Motor neuron (in vitro differentiated cells): Measurements from ENCODE around the gene CFAP54. TPM values are rescaled to one million over a fixed set of nuclear protein-coding genes. Genes with fewer than 3 reads are reported as not detected.
"Not testable (repeated sequence)": the region's sequence is repeated elsewhere in the genome, so short reads cannot be mapped to it uniquely, and the experiment has no call there.

ENCODE experiments used
- ATAC-seq, 8 experiments: fragments of 200-7000 bp; cut with Tn5 transposase; replicated peaks in 6 of 8; 2 replicates each; pipeline ENCODE4 v1.8.0; 2021; ENCODE audit warnings: mild to moderate bottlenecking in 8 of 8, moderate library complexity in 8 of 8
- H3K27ac ChIP-seq, 2 donors: fragments of 250-450 bp; sonication (Bioruptor Pico); 2 replicates each; pipeline ENCODE4 v1.9.0; 2021; ENCODE audit warnings: antibody characterized with exemption in 2 of 2, mild to moderate bottlenecking in 2 of 2, moderate library complexity in 1 of 2
- H3K4me1 ChIP-seq, 2 donors: fragments of 250-450 bp; sonication (Bioruptor Pico); replicated peaks in 1 of 2; 2 replicates each; pipeline ENCODE4 v1.6.1; 2021; ENCODE audit warnings: antibody characterized with exemption in 2 of 2, mild to moderate bottlenecking in 2 of 2, moderate library complexity in 1 of 2
- H3K4me3 ChIP-seq, 5 donors: fragments of 250-450 bp; sonication (Bioruptor Pico); 2 replicates each; pipeline ENCODE4 v1.9.0; 2021; ENCODE audit warnings: antibody characterized with exemption in 5 of 5, mild to moderate bottlenecking in 5 of 5, moderate library complexity in 4 of 5
- WGBS, 10 experiments: fragments of 450-650 bp; shearing (Covaris generic); methylation state at CpG; one replicate each; pipeline ENCODE4 v1.0.0; 2022; 5-methylcytosine and 5-hydroxymethylcytosine counted together
- in situ Hi-C, 9 experiments: fragments of 400-800 bp; cut with MboI; loops; one replicate each; pipeline ENCODE4 v1.15.0; 2021; ENCODE audit warnings: low sequenced_read_pairs in 9 of 9, low pct_unique_long_range_greater_than_20kb in 2 of 9; ENCODE audit not compliant: unreplicated experiment in 9 of 9
- total RNA-seq, 8 experiments: library from RNA; unstranded; fragments of 300-600 nt; gene quantifications; 2 replicates each; pipeline versions ENCODE4 v1.2.3 to v1.2.4, GENCODE V29; 2022

CFAP54 gene
- total RNA-seq, 8 experiments from 2014 or later: 0.46 to 23.9 (median 1.5) TPM

DNA sequence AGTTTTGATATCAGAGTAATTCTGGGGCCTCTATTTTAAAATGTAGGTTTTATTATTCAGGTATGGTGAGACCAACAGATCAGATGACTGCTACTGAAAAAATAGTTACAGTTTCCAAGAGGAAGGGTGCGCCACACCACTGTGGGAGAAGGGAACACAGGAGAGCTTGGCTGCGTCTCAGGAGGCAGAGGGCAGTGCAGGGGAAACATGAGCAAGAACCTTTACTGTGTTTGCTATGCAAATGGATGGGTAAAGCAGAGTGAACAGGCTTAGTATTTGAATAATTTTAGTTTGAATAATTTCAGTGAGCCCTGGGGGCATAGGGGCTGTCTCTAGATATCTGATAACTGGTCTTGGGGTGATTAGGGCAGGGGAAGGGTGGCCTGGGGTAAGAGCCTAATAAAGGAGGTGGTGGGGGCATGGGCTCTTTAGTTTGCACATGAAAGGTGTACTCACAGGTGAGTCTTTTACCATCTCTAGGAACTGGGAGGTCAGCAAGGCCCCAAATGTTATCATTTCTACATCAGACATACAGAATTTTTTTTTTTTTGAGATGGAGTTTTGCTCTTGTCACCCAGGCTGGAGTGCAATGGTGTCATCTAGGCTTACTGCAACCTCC is 220.9 kb downstream of the CFAP54 start:
- peak in 4 of 8 experiments; percentile 76 to 100 (median 90) for ATAC-seq
- H3K4me1 ChIP-seq: no peaks in the 10 kb centered on the region
- in situ Hi-C loops: no loop called here
- 0 to 95% (median 69%) methylated on average over 1 to 2 of the region's 2 CpGs; no CpG with 5 or more reads in 3 of the 10 experiments for WGBS, 10 experiments
- H3K4me3 ChIP-seq: no peak overlapping the region
- no peak overlapping the region for H3K27ac ChIP-seq

DNA sequence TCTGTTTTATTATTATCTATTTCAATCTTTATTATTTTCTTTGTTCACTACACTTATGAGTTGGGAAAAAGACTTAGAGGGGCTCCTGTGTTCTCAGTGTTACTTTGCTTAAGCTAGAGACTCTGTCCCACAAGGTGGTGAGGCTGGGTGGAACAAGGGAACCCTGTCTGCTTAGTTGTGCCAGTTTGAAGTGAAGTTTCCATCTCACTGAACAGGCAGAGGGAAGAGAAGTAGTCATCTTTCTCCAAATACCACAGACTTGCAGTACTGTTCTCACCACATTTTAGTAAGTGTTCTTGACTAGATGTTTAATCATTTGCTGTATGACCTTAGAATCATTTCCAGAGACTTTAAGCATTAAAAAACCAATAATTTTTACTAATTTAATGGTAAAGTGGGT is 222.0 kb downstream of the CFAP54 start:
- no peak for ATAC-seq
- H3K27ac ChIP-seq: no peak overlapping the region
- H3K4me1 ChIP-seq: no peaks in the 10 kb centered on the region
- in situ Hi-C loops: no loop called here
- no peak overlapping the region for H3K4me3 ChIP-seq

GRCh38 chr12:96714199-96714598 is 224.8 kb downstream of the CFAP54 start:
- Histone ChIP-seq H3K4me1 (no peaks in the 10 kb centered on the region), H3K4me3 (no peak overlapping the region), H3K27ac (no peak overlapping the region)
- ATAC-seq: no peak
- in situ Hi-C loops: no loop called here
- WGBS, 10 experiments: 19 to 100% (median 70%) methylated on average over 2 to 3 of the region's 3 CpGs; no CpG with 5 or more reads in 1 of the 10 experiments

- Histone ChIP-seq H3K27ac (no peak overlapping the region), H3K4me3 (no peak overlapping the region), H3K4me1 (no peaks in the 10 kb centered on the region)
- WGBS, 10 experiments: 0 to 100% (median 56%) methylated on average over 1 to 5 of the region's 5 CpGs; no CpG with 5 or more reads in 1 of the 10 experiments
- in situ Hi-C loops: no loop called here
- ATAC-seq: peak in 5 of 8 experiments; percentile 52 to 86 (median 79)
These were observed 230.4 kb downstream of the CFAP54 start for GRCh38 chr12:96719660-96720362.

DNA sequence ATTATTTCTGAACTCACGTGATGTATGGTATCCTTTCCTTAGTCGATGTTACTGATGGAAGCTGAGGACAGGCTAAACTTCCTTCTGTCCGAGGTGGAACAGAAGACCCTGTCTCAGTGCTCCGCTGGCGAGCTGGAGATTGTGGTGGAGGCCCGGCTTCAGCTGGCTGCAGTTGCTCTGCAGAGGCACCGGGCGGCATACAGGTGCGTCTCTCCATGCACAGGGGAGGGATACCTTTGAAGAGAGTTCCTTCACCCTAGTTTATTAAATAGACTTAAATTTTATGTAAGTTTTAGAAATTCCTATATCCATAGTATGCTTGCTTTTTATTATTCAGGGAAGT is 231.0 kb downstream of the CFAP54 start:
- in situ Hi-C loops: no loop called here
- ATAC-seq: peak in 5 of 8 experiments; percentile 18 to 83 (median 48)
- H3K4me1 ChIP-seq: no peaks in the 10 kb centered on the region
- H3K27ac ChIP-seq: no peak overlapping the region
- no peak overlapping the region for H3K4me3 ChIP-seq
- 50 to 86% (median 75%) methylated on average over 1 to 8 of the region's 9 CpGs; no CpG with 5 or more reads in 1 of the 10 experiments for WGBS, 10 experiments

GRCh38 chr12:96729466-96729865 is 240.1 kb downstream of the CFAP54 start:
- H3K27ac ChIP-seq, ATAC-seq, H3K4me3 ChIP-seq, H3K4me1 ChIP-seq, in situ Hi-C loops: not testable (repeated sequence)
- no CpG with 5 or more reads among the region's 23 CpGs for WGBS, 10 experiments

GRCh38 chr12:96729886-96730285 is 240.5 kb downstream of the CFAP54 start:
- H3K4me1 ChIP-seq: no peaks in the 10 kb centered on the region
- 71 to 100% (median 100%) methylated on average over 2 of the region's 2 CpGs; no CpG with 5 or more reads in 7 of the 10 experiments for WGBS, 10 experiments
- ATAC-seq: no peak
- H3K4me3 ChIP-seq: no peak overlapping the region
- in situ Hi-C loops: no loop called here
- no peak overlapping the region for H3K27ac ChIP-seq

GRCh38 chr12:96743606-96744005 is 254.2 kb downstream of the CFAP54 start:
- no peak overlapping the region for H3K27ac ChIP-seq
- H3K4me3 ChIP-seq: no peak overlapping the region
- in situ Hi-C loops: no loop called here
- H3K4me1 ChIP-seq: peaks cover 0 to 3% of the 10 kb centered on the region in 2 donors
- ATAC-seq: peak in 2 of 8 experiments; percentile 18 to 33
- WGBS, 10 experiments: 0 to 93% (median 79%) methylated on average over 2 to 4 of the region's 4 CpGs

DNA sequence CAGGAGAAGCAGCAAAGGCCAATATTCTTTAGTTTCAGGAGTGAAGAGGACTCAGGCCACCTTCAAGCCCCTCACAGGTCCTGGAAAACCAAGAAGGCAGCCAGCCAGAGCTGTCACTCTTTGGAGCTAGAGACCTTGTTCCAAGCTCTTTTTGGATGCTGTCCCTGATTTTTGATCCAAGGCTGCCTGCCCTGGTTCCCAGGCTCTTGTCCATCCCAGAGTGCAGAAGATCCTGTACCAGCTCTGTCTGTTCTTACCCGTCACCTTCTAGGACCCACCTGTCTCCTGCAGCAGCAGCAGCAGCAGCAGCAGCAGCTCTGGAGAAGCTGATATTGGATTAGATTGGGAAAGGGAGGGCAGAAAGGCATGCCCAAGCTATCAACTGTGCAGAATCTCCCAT is 260.6 kb downstream of the CFAP54 start:
- ATAC-seq: peak in 1 of 8 experiments; percentile 66
- Histone ChIP-seq H3K4me3 (no peak overlapping the region), H3K27ac (no peak overlapping the region), H3K4me1 (no peaks in the 10 kb centered on the region)
- in situ Hi-C loops: loop anchor here in 1 of 9 experiments (25.0 kb wide), 1 partner anchor 212 kb away; no protein-coding TSS in a partner anchor
- 0 to 100% (median 68%) methylated on average over 1 of the region's 1 CpG; no CpG with 5 or more reads in 2 of the 10 experiments for WGBS, 10 experiments

DNA sequence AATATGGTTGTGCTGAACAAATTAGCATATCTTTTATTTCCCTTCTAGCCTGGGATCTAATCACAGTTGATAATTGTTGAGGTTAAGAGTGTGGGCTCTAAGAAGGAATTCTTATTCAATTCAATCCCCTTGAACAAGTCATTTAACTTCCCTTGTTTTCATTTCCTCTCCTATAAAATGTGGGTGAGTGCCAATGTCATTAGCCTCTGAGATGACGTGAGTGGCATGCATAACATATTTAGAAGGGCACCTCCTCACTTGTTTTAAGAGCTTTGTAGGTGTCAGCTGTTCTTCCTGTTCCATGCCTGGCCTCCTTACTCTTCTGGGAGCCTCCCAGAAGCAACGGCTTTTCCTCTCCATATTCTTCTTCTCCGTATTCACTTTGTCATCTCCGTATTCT is 262.2 kb downstream of the CFAP54 start:
- Histone ChIP-seq H3K4me1 (no peaks in the 10 kb centered on the region), H3K4me3 (no peak overlapping the region), H3K27ac (no peak overlapping the region)
- in situ Hi-C loops: loop anchor here in 1 of 9 experiments (25.0 kb wide), 1 partner anchor 211 kb away; no protein-coding TSS in a partner anchor
- no peak for ATAC-seq
- 17 to 100% (median 68%) methylated on average over 1 to 4 of the region's 4 CpGs; no CpG with 5 or more reads in 4 of the 10 experiments for WGBS, 10 experiments

- WGBS, 10 experiments: 0 to 100% (median 45%) methylated on average over 1 to 2 of the region's 2 CpGs; no CpG with 5 or more reads in 2 of the 10 experiments
- in situ Hi-C loops: loop anchor here in 1 of 9 experiments (25.0 kb wide), 1 partner anchor 210 kb away; no protein-coding TSS in a partner anchor
- no peak for ATAC-seq
These were observed 262.8 kb downstream of the CFAP54 start for GRCh38 chr12:96752211-96752610.

DNA sequence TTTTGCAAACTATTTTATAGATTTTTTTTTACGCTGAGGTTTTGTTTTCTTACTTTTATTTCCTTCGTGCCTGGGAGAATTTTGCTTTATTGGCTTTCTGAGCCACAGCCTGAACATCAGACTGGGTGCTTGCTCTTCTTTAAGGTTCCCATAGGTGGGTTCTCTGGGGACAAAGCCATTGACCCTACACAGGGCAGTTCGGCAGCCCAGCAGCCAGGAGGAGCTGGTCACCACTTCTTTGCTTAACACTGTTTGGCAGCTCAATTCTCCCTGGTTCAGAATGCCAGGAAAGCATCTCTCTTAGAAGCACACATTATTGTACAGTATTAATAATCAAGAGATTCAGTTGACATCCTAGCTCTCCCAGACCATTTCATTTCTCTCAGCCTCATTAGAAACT is 276.9 kb downstream of the CFAP54 start:
- 6 to 84% (median 33%) methylated on average over 1 to 3 of the region's 3 CpGs; no CpG with 5 or more reads in 1 of the 10 experiments for WGBS, 10 experiments
- Histone ChIP-seq H3K4me3 (no peak overlapping the region), H3K4me1 (peaks cover 0 to 7% of the 10 kb centered on the region in 2 donors), H3K27ac (no peak overlapping the region)
- ATAC-seq: no peak
- in situ Hi-C loops: loop anchor here in 1 of 9 experiments (25.0 kb wide), 1 partner anchor 196 kb away; no protein-coding TSS in a partner anchor

More at GRCh38 chr12:96752211-96752610, 262.8 kb downstream of the CFAP54 start:
- H3K27ac ChIP-seq: no peak overlapping the region
- H3K4me3 ChIP-seq: no peak overlapping the region
- H3K4me1 ChIP-seq: no peaks in the 10 kb centered on the region

GRCh38 chr12:96769400-96769799 is 280.0 kb downstream of the CFAP54 start:
- in situ Hi-C loops: loop anchor here in 1 of 9 experiments (25.0 kb wide), 1 partner anchor 193 kb away; no protein-coding TSS in a partner anchor
- WGBS, 10 experiments: 53 to 100% (median 90%) methylated on average over 1 to 3 of the region's 7 CpGs; no CpG with 5 or more reads in 4 of the 10 experiments
- peak in 2 of 8 experiments; percentile 64 to 71 for ATAC-seq
- Histone ChIP-seq H3K27ac (no peak overlapping the region), H3K4me3 (no peak overlapping the region), H3K4me1 (peaks cover 0 to 7% of the 10 kb centered on the region in 2 donors)
